Renal cortex interstitium (tissue), 11 donors: ENCODE results near the gene RTKN. TPM values are rescaled to one million over a fixed set of nuclear protein-coding genes. Genes with fewer than 3 reads are reported as not detected.
"Not testable (repeated sequence)": the region's sequence is repeated elsewhere in the genome, so short reads cannot be mapped to it uniquely, and the experiment has no call there.

Experiments
- DNase-seq, 11 donors: peaks; one replicate each; pipeline ENCODE4 v3.0.0-alpha.2; 2013; ENCODE audit warnings: low read depth in 9 of 11, low spot score in 4 of 11; ENCODE audit errors: extremely low read depth in 1 of 11
- polyA plus RNA-seq, 3 donors: library from polyadenylated mRNA; unstranded; fragments of 120-200 nt; gene quantifications; one replicate each; pipeline ENCODE4 v1.2.1, GENCODE V29; 2013; ENCODE audit not compliant: insufficient read length in 3 of 3

RTKN gene
- polyA plus RNA-seq, 3 donors: 58.0 to 89.3 (median 73.4) TPM

GRCh38 chr2:74444498-74445318, 3.0 kb upstream of the RTKN start:
- no peak for DNase-seq

DNA sequence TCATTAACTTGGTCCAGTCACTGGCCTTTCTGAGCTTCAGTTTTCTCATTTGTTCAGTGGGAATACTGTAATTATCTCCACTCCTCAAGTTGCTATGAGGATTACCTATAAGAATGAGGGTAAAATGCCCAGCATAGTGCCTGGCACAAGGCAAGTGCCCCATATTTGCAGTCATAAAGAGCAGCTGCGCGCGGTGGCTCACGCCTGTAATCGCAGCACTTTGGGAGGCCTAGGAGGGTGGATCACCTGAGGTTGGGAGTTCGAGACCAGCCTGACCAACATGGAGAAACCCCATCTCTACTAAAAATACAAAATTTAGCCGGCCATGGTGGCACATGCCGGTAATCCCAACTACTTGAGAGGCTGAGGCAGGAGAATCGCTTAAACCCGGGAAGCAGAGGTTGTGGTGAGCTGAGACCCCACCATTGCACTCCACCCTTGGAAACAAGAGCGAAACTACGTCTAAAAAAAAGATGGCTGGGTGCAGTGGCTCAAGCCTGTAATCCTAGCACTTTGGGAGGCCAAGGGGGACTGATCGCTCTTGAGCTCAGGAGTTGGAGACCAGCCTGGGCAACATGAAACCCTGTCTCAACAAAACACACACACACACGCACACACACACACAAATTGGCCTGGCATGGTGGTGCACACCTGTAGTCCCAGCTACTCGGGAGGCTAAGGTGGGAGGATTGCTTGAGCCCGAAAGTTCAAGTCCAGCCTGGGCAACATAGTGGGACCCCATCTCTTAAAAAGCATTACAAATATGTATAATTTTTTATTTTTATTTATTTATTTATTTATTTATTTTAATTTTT, 953 bp upstream of the RTKN start:
- not testable (repeated sequence) for DNase-seq

DNA sequence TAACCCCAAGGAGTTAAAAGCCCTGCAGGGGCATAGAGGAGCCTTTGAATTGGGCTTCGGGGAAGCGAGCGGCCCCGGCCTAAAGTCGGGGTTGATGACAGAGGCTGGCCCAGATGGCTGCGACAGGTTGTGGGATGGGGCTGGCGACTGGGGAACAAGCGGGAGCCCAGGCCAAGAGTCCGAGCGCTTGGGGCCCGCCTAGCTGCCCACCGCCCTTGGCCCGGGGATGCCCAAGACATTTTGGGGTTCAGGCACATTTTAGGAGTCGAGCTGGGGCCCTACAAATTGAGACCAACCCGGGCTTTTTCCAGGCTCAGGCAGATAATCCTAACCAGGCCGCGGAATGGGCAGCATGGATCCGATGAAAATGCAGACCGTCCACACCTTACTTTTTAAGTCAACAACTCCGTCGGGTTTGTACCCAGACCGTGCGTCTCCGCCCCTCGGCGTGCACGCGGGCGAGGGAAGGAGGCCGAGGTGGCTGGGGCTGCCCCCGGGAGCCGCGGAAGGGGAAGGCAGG, 507 bp downstream of the RTKN start:
- no peak for DNase-seq

GRCh38 chr2:74440378-74441169, 1.2 kb downstream of the RTKN start:
- peak in 10 of 11 donors; percentile 74 to 93 (median 88) for DNase-seq

GRCh38 chr2:74439803-74440377, 1.8 kb downstream of the RTKN start:
- peak in 3 of 11 donors; percentile 49 to 62 (median 60) for DNase-seq

DNA sequence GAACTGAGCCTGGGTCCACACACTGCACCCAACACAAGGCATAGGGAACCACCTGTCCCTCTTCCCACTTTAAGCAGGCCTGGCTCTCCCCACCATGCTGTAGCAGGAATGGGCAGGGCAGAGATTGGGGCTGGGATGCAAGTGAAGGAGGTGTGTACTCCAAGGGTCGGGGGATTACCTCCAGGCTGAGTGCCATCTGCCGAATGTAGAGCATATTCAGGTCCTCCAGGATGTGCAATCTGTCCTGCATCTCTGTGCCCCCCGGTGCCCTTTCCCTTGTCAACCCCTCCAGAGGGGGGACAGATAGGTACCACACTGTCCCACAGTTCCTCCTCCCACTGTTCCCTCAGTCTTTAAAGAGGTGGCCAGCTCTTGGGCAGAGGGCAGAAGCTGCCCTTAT, 2.4 kb downstream of the RTKN start:
- DNase-seq: no peak

GRCh38 chr2:74438248-74438647, 3.5 kb downstream of the RTKN start:
- DNase-seq: no peak

DNA sequence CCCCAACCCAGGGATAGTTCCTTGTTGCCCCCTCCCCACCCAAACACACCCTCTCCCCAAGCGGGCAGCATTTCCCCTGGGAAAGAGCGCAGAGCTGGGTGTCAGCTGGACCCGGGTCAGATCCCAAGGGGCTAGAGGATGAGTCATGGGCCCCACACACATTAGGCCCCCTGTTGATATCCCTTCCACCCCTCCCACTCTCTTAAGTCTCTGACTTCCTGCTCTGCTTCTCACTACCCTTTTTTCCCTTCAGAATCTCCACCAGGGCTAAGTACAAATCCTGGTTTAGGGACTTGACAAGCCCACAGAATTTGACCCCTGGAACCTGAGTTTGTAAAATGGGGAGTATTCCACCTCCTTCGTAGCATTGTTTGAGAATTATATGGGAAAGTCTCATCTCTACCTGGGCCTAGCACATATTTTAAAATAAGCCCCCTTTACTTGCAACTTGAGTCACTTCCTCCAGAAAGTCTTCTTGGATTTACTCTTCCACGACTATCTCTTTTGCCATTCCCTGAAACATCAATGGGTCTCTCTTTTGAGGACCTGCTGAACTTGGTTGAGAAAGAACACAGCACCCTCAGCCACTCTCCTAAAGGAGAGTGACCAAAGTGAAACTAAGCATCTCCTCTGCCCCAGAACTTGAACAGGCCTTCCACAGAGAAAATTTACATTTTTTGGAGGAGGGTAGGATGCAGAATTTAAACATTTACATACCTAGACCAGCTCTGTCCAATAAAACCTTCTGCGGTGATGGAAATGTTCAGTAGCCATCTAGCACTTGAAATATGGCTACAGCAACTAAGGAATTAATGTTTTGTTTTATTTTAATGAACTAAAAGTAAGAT, 4.7 kb downstream of the RTKN start:
- DNase-seq: no peak

- DNase-seq: no peak
Observed at GRCh38 chr2:74436111-74436805, 5.5 kb downstream of the RTKN start.

- DNase-seq: no peak
Observed at GRCh38 chr2:74430502-74430901, 11.2 kb downstream of the RTKN start.

DNA sequence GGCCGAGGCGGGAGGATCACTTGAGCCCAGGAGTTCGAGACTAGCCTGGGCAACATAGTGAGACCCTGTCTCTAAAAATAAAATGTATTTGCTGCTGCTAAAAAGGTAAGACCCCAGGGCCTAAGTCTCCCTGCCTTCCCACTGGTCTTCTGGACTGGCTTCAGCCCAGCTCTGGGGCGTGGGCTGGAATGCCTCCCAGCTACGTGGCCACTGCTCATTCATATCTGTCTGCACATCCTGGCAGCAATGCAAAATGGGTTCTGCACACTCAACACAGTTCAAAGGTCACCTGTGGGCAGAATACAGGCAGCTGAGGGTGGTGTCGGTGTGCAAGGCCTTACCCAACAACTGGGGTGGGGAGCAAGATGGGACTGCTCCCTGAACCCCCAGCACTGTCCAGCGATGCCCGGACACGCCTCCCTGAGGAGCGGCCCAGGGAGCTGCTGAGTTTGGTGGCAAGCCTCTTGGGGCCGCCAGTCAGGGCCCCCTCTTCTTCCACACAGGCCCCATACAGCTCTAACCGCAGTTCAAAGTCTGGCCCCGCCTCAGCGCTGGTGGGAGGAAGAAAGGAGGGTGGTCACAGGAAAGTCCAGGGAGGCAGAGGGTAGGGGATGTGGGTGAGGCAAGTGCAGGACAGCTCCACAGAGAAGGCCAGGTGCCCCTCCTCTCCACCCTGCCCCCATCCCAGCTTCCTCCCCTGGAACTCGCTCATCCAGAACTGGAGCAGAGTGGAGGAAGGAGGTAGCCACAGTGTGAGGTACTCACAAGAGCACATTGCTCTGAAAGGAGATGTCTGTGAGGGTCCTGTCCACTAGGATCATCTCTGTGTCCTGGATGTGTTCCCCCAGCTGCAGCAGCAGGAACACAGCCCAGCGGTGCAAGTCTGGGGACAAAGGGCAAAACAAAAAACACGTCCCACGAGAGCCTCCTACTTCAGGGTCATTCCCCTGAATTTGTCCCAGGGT, 12.0 kb downstream of the RTKN start:
- DNase-seq: peak in 1 of 11 donors; percentile 25

DNA sequence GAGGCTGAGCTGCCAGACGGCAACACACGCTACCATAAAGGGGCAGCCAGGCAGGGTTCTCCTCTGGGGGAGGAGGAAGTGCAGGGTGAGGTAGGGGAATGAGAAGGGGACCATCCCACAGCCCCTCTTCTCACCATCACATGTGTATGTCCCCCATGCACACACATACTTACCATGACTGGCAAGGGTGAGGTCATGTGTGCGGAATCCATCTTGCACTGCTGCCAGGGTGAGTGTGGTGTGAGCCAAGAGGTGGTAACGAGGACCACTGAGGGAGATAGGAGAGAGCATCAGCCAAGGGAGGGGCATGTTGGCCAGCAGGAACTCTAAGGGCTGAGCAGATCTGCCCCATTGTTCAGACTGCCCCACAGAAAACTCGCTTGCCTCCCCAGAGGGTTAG, 13.1 kb downstream of the RTKN start:
- no peak for DNase-seq

- DNase-seq: no peak
Observed at GRCh38 chr2:74427551-74427950, 14.2 kb downstream of the RTKN start.

- DNase-seq: no peak
Observed at GRCh38 chr2:74426181-74426758, 15.5 kb downstream of the RTKN start.

- DNase-seq: no peak
Observed at GRCh38 chr2:74425523-74425922, 16.2 kb downstream of the RTKN start.

DNA sequence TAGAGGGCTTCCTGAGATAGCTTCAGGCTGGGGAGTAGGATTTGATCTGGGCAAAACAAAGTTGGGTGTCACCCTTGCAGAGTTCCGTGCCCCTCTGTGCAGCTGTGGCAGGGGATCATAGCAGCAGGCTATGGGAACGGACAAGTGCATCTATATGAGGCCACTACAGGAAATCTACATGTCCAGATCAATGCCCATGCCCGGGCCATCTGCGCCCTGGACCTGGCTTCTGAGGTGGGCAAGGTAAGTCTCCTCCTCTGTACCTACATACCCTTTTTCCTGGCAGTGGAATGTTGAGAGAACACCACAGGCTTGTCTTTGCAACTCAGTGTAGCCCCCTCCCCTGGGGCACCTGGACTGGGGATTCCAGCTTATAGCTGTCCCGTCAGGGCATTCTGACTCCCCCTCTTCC, 16.7 kb downstream of the RTKN start:
- no peak for DNase-seq
